ENCODE results near the gene STARD3.

DNA sequence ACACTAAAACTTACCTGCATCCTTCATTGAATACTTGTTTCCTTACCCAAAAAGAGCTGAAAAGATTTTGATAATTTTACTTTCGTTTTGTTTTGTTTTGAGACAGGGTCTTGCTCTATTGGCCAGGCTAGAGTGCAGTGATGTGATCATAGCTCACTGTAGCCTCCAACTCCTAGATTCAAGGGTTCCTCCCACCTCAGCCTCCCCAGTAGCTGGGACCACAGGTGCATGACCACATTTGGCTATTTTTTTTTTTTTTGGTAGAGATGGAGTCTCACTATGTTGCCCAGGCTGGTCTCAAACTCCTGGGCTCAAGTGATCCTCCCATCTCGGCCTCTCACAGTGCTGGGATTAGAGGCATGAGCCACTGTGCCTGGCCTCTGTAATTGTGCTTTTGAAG, 18.2 kb downstream of the STARD3 start:
- TF ChIP-seq, protein P1, sequence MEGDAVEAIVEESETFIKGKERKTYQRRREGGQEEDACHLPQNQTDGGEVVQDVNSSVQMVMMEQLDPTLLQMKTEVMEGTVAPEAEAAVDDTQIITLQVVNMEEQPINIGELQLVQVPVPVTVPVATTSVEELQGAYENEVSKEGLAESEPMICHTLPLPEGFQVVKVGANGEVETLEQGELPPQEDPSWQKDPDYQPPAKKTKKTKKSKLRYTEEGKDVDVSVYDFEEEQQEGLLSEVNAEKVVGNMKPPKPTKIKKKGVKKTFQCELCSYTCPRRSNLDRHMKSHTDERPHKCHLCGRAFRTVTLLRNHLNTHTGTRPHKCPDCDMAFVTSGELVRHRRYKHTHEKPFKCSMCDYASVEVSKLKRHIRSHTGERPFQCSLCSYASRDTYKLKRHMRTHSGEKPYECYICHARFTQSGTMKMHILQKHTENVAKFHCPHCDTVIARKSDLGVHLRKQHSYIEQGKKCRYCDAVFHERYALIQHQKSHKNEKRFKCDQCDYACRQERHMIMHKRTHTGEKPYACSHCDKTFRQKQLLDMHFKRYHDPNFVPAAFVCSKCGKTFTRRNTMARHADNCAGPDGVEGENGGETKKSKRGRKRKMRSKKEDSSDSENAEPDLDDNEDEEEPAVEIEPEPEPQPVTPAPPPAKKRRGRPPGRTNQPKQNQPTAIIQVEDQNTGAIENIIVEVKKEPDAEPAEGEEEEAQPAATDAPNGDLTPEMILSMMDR (IDR thresholded peaks at IDR 0.05) = no peak
- TF ChIP-seq POLR2AphosphoS5 (IDR thresholded peaks at IDR 0.05) = no peak
- TF ChIP-seq EP300 (IDR thresholded peaks at IDR 0.05) = no peak
- no peak for TF ChIP-seq POLR2A (IDR thresholded peaks at IDR 0.05)
